BJ (cell line): Measurements from ENCODE around the gene ALX4. TPM values are rescaled to one million over a fixed set of nuclear protein-coding genes. Genes with fewer than 3 reads are reported as not detected.

ENCODE experiments used
- CTCF ChIA-PET: fragments of 350-600 bp; formaldehyde crosslinking; extraction: SDS; loops from one replicate; lab custom pipeline; 2021; ENCODE audit warnings: antibody characterized with exemption, inconsistent platforms; lab: Yijun Ruan, JAX
- POLR2A ChIA-PET: fragments of 300-600 bp; sonication (Branson Sonifier 250); formaldehyde crosslinking; extraction: SDS; loops from one replicate; lab custom pipeline; 2021; ENCODE audit warnings: antibody characterized with exemption; lab: Charles Lee
- DNase-seq: peaks from one replicate; pipeline ENCODE4 v3.0.0-alpha.2; 2011; ENCODE audit warnings: low read depth
- H3K27me3 ChIP-seq: 2 replicates; pipeline ENCODE4 v1.6.0; 2011; ENCODE audit warnings: low read length; ENCODE audit not compliant: control insufficient read depth, insufficient read depth
- H3K36me3 ChIP-seq: 2 replicates; pipeline ENCODE4 v1.5.1; 2011; ENCODE audit warnings: low read length; ENCODE audit not compliant: control insufficient read depth, insufficient read depth
- H3K4me3 ChIP-seq: 2 replicates; pipeline ENCODE4 v1.5.1; 2011; ENCODE audit warnings: low read depth, mild to moderate bottlenecking, control low read depth, low read length
- CTCF ChIP-seq: IDR thresholded peaks from 2 replicates; pipeline ENCODE4 v1.5.1; 2011; ENCODE audit warnings: low read depth, mild to moderate bottlenecking, control low read depth, inconsistent platforms, low read length, moderate library complexity; ENCODE audit not compliant: insufficient read depth
- polyA plus RNA-seq: library from polyadenylated mRNA; depleted of rRNA; stranded (reverse); fragments of >200 nt; gene quantifications from 2 replicates; pipeline ENCODE4 v1.2.3, GENCODE V29; 2011

ALX4 gene
- polyA plus RNA-seq, 1 experiment = 2.2 TPM

GRCh38 chr11:44280257-44280656, 29.7 kb downstream of the ALX4 start:
- H3K27me3 ChIP-seq = no peaks in the 10 kb centered on the region
- TF ChIP-seq CTCF = no peak
- no peak for DNase-seq
- H3K4me3 ChIP-seq = no peak overlapping the region
- CTCF ChIA-PET = interaction anchor here (0.6 kb wide), 1 partner anchor 337 kb away, joined by 3 read pairs; no protein-coding TSS in a partner anchor
- POLR2A ChIA-PET = no interaction called here
- H3K36me3 ChIP-seq = no peaks in the 10 kb centered on the region; the same call in 1 of the 2 replicates

- DNase-seq = no peak
- no peaks in the 10 kb centered on the region; the same call in 1 of the 2 replicates for H3K36me3 ChIP-seq
- no peak for TF ChIP-seq CTCF
- H3K27me3 ChIP-seq = no peaks in the 10 kb centered on the region
- no peak overlapping the region for H3K4me3 ChIP-seq
- CTCF ChIA-PET = no interaction called here
- POLR2A ChIA-PET = no interaction called here
These were observed 30.5 kb downstream of the ALX4 start for GRCh38 chr11:44279483-44279882.

GRCh38 chr11:44277196-44278090, 32.5 kb downstream of the ALX4 start:
- POLR2A ChIA-PET = interaction anchor here (0.7 kb wide), 1 partner anchor 10 kb away, joined by 11 read pairs; no protein-coding TSS in a partner anchor

GRCh38 chr11:44275961-44276550, 33.9 kb downstream of the ALX4 start:
- POLR2A ChIA-PET = no interaction called here
- TF ChIP-seq CTCF = no peak
- Histone ChIP-seq H3K4me3 (no peak overlapping the region), H3K36me3 (no peaks in the 10 kb centered on the region; the same call in 1 of the 2 replicates), H3K27me3 (no peaks in the 10 kb centered on the region)
- DNase-seq = no peak
- CTCF ChIA-PET = interaction anchor here (1.1 to 3.7 kb wide), 3 partner anchors 9 to 143 kb away, joined by 4 to 28 read pairs (median 5); no protein-coding TSS in a partner anchor

More at GRCh38 chr11:44277196-44278090, 32.5 kb downstream of the ALX4 start:
- DNase-seq = no peak
- no peak for TF ChIP-seq CTCF
- CTCF ChIA-PET = interaction anchor here (0.6 to 3.7 kb wide), 4 partner anchors 9 to 144 kb away, joined by 3 to 28 read pairs (median 6); no protein-coding TSS in a partner anchor
- Histone ChIP-seq H3K27me3 (no peaks in the 10 kb centered on the region), H3K4me3 (no peak overlapping the region), H3K36me3 (no peaks in the 10 kb centered on the region; the same call in 1 of the 2 replicates)

- no peak for TF ChIP-seq CTCF
- ChIA-PET CTCF (interaction anchor here (1.1 to 3.7 kb wide), 2 partner anchors 8 to 11 kb away, joined by 5 to 28 read pairs; no protein-coding TSS in a partner anchor), POLR2A (no interaction called here)
- Histone ChIP-seq H3K4me3 (no peak overlapping the region), H3K36me3 (no peaks in the 10 kb centered on the region; the same call in 1 of the 2 replicates), H3K27me3 (no peaks in the 10 kb centered on the region)
- no peak for DNase-seq
These were observed 34.7 kb downstream of the ALX4 start for GRCh38 chr11:44275241-44275640.
